Measurements from ENCODE around the gene C1QTNF6.

Gene C1QTNF6

DNA sequence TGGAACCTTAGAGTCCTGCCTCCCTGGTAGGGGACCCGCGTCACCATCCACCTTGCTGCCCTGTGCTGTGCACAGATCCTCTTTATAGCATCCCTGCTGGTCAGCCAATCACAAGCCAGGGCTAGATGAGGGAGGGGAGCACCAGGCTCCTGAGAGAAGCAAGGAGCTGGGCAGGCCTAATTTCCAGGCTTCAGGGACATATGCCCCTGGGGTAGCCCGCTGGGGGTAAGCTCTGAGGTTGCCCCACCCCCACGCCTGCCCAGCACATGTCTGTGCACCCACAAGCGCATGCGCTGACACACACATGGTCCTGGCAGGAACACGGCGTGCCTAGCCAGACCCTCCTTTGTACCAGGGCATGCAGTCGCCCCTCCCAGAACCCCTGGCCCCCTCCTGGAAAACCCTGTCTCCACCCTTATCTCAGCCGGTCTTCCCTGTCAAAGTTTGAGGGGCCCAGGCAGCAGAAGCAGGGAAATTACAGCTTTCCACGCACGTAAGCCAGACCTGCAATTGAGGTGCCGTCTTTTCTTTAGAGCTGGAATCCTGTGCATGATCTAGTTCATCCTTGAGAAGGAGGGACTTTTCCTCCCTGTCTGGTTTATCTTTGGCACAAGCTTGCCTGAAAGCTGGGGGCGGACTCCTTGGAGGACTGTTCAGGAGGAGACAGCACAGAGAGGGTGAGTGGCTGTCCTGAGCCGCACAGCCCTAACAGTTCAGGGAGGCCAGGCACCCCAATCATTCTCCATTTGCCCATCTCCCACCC lies 22.2 kb upstream of the C1QTNF6 start:
- DNase-seq (ENCODE audit: low read depth): no peak
- TF ChIP-seq, protein P1, sequence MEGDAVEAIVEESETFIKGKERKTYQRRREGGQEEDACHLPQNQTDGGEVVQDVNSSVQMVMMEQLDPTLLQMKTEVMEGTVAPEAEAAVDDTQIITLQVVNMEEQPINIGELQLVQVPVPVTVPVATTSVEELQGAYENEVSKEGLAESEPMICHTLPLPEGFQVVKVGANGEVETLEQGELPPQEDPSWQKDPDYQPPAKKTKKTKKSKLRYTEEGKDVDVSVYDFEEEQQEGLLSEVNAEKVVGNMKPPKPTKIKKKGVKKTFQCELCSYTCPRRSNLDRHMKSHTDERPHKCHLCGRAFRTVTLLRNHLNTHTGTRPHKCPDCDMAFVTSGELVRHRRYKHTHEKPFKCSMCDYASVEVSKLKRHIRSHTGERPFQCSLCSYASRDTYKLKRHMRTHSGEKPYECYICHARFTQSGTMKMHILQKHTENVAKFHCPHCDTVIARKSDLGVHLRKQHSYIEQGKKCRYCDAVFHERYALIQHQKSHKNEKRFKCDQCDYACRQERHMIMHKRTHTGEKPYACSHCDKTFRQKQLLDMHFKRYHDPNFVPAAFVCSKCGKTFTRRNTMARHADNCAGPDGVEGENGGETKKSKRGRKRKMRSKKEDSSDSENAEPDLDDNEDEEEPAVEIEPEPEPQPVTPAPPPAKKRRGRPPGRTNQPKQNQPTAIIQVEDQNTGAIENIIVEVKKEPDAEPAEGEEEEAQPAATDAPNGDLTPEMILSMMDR (IDR thresholded peaks at IDR 0.05; ENCODE audit: control insufficient read depth, extremely low read depth, insufficient read depth): no peak

DNA sequence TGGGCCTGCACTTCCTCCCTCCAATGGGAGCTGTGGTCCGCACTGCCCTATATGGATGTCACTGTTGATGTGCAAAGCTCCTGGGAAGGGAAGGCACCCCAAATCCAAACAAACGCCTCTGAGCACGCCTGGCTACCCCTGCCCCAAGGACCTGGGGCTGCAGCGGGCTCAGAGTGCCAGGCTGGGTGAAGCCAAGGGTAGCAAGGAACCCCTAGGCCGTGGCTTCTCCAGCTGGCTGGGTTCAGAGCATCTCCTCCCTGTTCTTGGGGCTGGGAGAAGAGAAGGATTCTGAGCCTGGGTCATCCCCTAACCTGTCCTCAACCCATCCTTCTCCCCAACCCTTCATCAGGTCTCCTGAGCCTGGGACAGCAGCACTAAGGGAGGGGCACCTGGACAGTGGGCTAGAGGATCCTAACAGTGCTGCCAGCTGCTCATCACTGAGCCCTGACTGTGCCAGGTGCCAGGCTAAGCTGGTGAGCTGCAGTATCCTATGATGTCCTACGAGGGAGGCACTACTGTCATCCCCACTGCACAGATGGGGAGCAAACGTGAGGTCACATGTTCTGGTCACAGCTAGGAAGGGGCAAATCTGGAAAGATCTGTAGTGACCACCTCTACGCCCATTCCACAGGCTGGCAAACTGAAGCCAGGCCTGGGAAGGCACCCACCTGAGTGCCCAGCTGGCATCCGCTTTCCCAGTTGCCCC lies 21.2 kb upstream of the C1QTNF6 start:
- no peak for DNase-seq (ENCODE audit: low read depth)
- TF ChIP-seq, protein P1 (IDR thresholded peaks at IDR 0.05; ENCODE audit: control insufficient read depth, extremely low read depth, insufficient read depth): no peak

More for the DNA sequence above, 22.2 kb upstream of the C1QTNF6 start:
- H3K4me3 ChIP-seq (ENCODE audit: low read depth, low read length): no peak overlapping the region

DNA sequence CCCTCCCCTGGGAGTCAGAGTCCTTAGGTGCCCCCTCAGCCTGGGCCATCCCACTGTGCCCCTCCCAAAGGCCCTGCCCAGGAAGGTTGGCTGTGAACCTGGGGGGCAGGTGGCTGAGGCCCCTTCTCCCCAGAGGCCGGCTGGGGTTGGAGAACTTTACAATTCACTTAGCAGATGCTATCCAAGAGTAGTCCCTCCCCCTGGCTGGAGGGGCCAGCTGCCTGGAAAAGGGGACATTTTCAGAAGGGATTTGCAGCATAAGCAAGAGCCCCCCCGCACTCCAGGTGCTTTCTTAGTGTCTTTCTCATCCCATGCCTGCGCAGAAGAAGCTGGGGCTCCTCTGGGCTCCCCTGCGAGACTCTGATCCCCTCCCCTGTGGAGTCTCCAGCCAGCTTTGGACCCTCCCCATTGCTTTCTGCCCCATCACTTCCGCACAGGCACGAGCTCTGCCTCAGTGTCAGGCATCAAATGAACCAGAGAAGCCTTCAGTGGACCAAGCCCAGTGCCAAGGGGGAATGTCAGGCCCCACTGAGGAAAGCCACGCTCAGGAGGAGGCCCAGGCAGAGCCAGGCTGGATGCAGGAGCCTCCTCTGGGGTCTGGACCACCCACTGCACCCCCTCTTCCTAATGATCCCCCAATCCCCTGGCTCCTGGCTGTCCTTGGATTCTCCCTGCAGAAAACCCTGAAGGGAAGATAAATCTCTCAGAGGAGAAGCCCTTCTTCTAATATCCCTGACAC lies 20.5 kb upstream of the C1QTNF6 start:
- DNase-seq (ENCODE audit: low read depth): no peak
- TF ChIP-seq, protein P1 (IDR thresholded peaks at IDR 0.05; ENCODE audit: control insufficient read depth, extremely low read depth, insufficient read depth): no peak
- no peak overlapping the region for H3K4me3 ChIP-seq (ENCODE audit: low read depth, low read length)

More for the DNA sequence above, 21.2 kb upstream of the C1QTNF6 start:
- H3K4me3 ChIP-seq (ENCODE audit: low read depth, low read length): no peak overlapping the region

DNA sequence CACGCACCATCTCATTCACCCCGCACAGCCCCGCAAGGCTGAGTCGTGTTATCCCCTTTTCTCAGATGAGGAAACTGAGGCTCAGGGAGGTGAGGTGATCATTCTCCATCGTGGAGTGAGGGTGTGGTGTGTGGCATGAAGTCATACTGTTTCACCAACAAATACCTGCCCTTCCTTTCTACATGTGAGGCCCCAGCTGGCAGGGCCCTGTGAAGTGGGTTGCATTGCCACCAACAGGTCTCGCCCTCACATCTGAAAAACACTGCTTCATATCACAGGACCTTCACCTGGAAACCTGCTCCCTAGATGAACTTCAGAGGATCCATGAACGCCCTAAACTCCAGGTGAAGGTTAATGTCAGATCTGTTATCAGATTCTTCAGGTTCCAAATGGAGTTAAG lies 19.9 kb upstream of the C1QTNF6 start:
- DNase-seq (ENCODE audit: low read depth): no peak
- TF ChIP-seq, protein P1 (IDR thresholded peaks at IDR 0.05; ENCODE audit: control insufficient read depth, extremely low read depth, insufficient read depth): no peak
- H3K4me3 ChIP-seq (ENCODE audit: low read depth, low read length): no peak overlapping the region

DNA sequence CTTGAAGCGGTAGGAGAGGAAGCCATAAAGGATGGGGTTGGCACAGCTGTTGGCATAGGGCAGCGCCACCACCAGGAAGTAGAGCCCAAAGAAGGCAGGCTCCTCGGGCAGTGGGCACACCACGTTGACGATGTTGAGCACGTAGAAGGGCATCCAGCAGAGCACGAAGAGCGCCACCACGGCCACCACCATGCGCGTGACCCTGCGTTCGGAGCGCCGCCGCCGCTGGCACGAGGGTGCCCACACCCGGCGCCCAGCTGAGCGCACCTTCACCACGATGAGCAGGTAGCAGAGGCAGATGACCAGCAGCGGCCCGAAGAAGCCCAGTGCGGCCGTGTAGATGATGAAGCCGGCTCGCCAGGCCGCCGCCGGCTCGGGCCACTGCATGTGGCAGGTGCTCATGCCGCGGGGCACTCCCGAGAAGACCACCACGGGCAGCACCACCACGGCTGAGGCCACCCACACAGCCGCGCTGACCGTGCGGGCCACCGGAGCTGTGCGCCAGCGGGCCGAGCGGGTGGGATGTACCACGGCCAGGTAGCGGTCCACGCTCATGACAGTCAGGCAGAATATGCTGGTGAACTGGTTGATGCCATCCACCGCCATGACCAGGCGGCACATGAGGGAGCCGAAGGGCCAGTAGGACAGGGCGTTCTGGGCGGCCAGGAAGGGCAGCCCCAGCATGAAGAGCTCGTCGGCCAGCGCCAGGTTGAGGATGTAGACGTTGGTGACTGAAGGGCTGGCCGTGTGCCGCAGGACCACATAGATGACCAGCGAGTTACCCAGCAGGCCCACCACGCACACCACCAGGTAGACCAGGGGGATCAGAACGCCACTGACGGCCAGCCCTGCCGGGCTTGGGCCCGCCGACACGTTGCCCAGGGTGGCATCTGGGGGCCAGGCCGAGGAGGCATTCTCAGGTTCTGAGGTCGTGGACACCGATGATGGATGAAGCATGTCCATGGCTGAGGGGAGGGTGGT lies 19.1 kb upstream of the C1QTNF6 start:
- no peak overlapping the region for H3K4me3 ChIP-seq (ENCODE audit: low read depth, low read length)
- TF ChIP-seq, protein P1 (IDR thresholded peaks at IDR 0.05; ENCODE audit: control insufficient read depth, extremely low read depth, insufficient read depth): no peak
- DNase-seq (ENCODE audit: low read depth): no peak

All from LNCaP clone FGC (cell line).